Measurements from ENCODE around the gene BTBD16.

The BTBD16 gene

DNA sequence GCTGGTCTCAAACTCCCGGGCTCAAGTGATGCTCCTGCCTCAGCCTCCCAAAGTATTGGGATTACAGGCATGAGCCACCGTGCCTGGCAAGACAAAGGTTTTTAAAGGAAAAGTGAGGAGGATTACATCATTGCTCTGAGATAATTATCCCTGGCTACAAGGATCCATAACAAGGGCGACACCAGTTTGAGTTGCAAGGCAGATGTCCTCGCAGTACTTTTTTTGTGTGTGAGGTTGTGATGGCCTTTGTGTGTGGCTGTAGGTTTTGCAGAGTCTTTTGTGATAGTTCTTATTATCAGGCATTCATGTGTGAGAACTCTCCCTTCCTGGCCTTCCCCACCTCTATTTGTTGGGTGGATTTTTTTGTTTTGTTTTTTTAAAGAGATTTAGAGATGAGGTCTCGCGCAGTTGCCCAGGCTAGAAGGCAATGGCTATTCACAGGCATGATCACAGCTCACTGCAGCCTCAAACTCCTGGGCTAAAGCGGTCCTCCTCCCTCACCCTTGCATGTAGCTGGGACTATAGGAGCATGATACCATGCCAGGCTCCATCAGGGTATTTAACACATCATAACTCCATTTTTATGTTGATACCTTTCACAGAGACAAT is 10.0 kb downstream of the BTBD16 start:
- no peak for DNase-seq (ENCODE audit: low read depth)
- H3K4me3 ChIP-seq (ENCODE audit: low read length): no peak overlapping the region
- TF ChIP-seq, protein P1, sequence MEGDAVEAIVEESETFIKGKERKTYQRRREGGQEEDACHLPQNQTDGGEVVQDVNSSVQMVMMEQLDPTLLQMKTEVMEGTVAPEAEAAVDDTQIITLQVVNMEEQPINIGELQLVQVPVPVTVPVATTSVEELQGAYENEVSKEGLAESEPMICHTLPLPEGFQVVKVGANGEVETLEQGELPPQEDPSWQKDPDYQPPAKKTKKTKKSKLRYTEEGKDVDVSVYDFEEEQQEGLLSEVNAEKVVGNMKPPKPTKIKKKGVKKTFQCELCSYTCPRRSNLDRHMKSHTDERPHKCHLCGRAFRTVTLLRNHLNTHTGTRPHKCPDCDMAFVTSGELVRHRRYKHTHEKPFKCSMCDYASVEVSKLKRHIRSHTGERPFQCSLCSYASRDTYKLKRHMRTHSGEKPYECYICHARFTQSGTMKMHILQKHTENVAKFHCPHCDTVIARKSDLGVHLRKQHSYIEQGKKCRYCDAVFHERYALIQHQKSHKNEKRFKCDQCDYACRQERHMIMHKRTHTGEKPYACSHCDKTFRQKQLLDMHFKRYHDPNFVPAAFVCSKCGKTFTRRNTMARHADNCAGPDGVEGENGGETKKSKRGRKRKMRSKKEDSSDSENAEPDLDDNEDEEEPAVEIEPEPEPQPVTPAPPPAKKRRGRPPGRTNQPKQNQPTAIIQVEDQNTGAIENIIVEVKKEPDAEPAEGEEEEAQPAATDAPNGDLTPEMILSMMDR (IDR thresholded peaks at IDR 0.05; ENCODE audit: insufficient read depth, low read depth, low read length, missing control alignments): no peak

DNA sequence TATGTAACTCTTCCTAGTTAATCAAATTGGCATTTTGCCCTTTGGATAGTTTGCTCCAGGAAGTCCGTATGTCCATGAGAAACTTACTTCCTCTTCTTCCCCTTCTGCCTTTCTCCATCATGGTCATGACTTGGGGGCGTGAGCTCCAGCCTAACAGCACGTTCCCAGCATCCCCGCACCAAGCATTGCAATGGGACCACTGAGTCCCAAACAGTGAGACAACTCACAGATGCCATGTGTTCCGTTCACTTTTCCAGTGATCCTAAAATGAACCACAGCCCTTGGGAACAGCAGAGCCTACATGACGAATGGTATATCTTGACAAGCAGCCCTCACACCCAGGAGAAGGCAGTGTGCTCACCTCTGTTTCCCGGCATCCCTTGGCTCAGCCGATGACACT is 10.7 kb downstream of the BTBD16 start:
- no peak for DNase-seq (ENCODE audit: low read depth)
- TF ChIP-seq, protein P1 (IDR thresholded peaks at IDR 0.05; ENCODE audit: insufficient read depth, low read depth, low read length, missing control alignments): no peak
- H3K4me3 ChIP-seq (ENCODE audit: low read length): no peak overlapping the region

DNA sequence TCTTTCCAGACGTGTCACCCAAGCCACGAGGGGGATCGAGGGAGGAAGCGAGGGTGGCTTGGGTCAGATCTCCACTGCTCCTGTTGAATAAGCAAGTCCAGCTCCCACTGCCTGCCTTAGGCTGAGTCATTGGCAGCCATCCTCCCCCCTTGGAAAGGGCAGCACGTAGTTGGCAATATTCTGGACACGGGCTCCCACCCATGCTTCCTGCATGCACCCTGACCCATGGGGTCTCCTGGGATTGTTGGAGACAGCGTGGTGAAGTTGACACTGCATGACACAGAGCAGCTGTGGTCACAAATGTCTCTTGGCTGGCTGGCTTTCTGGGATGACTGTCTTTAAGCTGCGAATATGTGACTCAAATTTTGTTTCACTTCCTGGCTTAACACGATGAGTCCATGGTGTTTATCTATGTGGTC is 11.2 kb downstream of the BTBD16 start:
- TF ChIP-seq, protein P1 (IDR thresholded peaks at IDR 0.05; ENCODE audit: insufficient read depth, low read depth, low read length, missing control alignments): no peak
- peak; percentile 60 for DNase-seq (ENCODE audit: low read depth)
- no peak overlapping the region for H3K4me3 ChIP-seq (ENCODE audit: low read length)

DNA sequence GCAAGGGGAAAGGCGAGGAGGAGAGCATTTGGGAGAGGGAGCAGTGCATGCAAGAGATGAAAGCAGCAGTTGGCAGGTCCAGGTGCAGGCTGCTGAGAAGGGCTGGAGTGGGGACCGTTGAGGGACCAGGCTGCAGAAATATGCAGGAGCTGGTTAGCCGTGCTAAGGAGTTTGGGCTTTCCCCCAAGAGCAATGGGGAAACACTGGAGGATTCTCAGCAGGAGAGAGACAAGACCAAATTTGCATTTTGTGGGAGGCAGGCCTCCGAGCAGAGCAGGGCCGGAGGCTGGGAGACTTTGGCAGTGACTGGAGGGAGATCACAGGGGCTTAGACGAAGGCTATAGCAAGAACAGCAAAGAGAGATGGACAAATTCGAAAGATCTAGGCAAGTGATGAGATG is 11.8 kb downstream of the BTBD16 start:
- TF ChIP-seq, protein P1 (IDR thresholded peaks at IDR 0.05; ENCODE audit: insufficient read depth, low read depth, low read length, missing control alignments): no peak
- DNase-seq (ENCODE audit: low read depth): no peak
- H3K4me3 ChIP-seq (ENCODE audit: low read length): no peak overlapping the region

DNA sequence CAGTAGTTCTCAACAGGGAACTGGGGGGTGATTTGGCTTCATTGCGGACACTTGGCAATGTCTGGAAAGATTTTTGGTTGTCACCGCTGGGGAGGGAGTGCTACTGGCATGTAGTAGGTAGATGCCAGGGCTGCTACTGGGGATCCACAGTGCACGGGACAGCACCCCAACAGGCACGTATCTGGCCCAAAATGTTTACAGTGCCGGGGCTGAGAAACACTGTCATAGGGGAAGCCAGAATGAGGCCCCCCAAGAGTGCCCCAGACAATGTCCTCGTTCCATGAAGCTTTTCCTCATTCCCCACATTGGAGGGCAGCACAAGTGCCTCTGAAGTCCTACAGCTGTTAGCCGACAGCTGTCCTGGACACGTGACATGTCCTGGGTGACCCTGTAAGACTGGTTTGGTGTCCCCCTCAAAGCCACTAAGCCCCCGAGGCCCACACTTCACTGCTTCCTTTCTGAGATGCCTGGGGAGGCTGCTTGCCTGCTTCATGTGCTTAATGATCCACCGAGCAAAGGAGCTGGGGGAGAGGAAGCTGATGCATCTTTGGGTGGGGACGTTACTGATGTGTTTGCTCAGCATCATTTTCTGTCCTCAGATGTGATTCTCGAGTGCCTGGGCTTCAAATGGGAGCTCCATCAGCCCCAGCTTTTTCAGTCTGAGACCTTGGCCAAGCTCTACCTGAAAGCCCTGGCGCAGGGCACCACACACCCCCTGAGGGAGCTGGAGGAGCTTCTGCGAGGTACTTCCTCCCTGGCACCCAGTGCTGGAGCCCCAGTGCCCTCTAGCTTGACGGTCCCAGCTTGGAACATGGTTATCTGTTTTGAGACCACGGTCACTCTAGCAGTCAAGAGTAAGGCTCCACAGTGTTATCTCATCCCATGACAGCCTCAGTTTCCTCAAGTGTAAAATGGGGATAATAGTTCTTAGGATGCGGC is 14.7 kb downstream of the BTBD16 start:
- TF ChIP-seq, protein P1 (IDR thresholded peaks at IDR 0.05; ENCODE audit: insufficient read depth, low read depth, low read length, missing control alignments): no peak
- no peak overlapping the region for H3K4me3 ChIP-seq (ENCODE audit: low read length)
- DNase-seq (ENCODE audit: low read depth): no peak

DNA sequence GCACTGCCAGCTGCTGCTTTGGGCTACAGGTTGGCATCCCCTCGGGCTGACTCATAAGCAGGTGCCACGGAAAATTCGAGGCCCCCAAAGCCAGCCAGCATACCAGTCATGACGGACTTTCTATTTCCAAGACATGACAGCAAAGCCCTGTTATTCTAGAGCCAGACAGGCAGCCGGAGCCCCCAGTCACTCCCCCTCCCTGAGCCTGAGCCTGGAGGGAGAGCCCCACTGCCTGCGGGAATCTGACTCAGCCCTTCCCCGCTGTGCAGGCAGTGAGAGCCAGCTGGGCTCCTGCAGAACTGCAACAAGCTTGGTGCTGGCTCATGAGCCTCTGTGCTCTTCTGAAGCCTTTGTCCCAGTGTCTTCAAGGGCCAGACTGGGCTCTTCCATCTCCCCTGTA is 15.8 kb downstream of the BTBD16 start:
- TF ChIP-seq, protein P1 (IDR thresholded peaks at IDR 0.05; ENCODE audit: insufficient read depth, low read depth, low read length, missing control alignments): no peak
- DNase-seq (ENCODE audit: low read depth): peak; percentile 63
- no peak overlapping the region for H3K4me3 ChIP-seq (ENCODE audit: low read length)
